DMS79 treated with DMSO at 0.1 percent for 48 hours (cell line): ENCODE data around the gene FOXI1.
"Not testable (repeated sequence)": the region's sequence is repeated elsewhere in the genome, so short reads cannot be mapped to it uniquely, and the experiment has no call there.

Source experiments
- DNase-seq: peaks from one replicate; lab custom pipeline; 2025; lab: John Stamatoyannopoulos, UW

The FOXI1 gene

DNA sequence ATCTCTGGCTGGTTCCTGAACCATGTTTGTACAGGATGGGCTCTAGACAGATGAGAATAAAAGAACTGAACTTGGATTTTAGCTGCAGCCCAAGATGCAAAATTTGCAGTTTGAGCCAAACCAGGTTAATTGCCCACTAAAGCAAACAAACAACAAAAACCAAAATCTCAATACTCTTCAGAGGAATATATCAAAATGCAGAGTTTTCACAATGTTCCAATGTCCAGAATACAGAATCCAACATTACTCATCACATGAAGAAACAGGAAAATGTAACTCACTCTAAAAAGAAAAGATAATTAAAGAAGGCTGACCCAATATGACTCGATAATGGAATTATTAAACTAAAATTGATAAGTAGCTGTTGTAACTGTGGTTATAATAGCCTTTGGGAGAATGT, 20.4 kb downstream of the FOXI1 start:
- DNase-seq = no peak

DNA sequence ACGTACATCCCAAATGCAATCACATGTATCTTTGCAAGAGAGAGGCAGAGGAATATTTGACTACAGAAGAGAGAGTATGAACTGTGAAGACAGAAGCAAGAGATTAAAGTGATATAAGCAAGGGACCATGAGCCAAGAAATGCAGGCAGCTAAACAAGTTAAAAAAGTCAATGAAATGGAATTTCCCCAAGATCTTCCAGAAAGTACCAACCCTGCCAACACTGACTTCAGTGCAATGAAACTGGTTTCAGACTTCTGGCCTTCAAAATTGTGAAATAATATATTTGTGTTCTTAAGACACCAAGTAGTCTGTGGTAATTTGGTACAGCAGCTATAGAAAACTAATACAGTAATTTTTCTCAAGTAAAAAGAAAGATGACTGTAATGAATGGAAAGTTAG, 20.9 kb downstream of the FOXI1 start:
- DNase-seq = no peak

- DNase-seq = no peak
These were observed 25.5 kb downstream of the FOXI1 start for GRCh38 chr5:170131235-170131634.

GRCh38 chr5:170132269-170132975, 26.7 kb downstream of the FOXI1 start:
- no peak for DNase-seq

DNA sequence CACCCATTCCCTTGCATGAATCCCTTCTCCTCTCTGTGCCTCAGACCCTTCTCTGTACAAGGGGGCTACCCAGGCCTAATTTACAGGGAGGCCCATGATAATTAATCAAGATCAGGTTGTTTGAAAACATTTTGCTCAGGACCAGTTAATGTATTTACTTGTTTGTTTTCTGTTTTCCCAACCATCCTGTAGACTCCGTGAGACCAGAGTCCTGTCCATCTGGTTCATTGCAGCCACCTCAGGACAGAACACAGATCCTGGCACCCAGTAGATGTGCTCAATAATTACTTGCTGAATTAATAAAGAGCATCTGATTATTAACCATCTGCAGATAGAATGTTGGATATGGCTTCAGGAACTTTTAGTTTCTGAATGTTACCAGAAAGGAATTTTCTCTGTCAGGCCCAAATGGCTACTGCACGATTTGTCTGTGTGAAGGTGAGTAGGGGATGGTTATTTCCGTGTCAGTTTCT, 27.3 kb downstream of the FOXI1 start:
- no peak for DNase-seq

- DNase-seq = no peak
These were observed 30.2 kb downstream of the FOXI1 start for GRCh38 chr5:170135796-170136490.

DNA sequence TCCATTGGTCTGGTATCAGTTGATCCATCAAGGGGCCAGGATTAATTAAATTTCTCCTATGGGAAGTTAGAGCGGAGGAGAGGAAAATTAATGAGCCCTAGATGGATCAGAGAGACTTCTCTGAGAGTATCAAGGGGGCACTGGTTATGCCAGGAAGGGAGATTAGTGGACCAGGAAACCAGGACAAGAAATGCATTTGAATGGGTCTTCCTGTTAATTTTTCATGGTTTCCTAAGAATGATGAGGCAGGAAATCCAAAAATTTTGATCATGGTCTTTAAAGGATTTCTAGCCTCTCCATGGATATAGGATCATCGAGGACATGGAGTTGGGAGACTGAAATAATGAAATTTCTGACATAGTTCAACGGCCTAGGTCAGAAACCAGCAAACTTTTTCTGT, 30.8 kb downstream of the FOXI1 start:
- DNase-seq = no peak

- no peak for DNase-seq
These were observed 32.1 kb downstream of the FOXI1 start for GRCh38 chr5:170137694-170138214.

- DNase-seq = no peak
These were observed 32.6 kb downstream of the FOXI1 start for GRCh38 chr5:170138273-170138672.

GRCh38 chr5:170139786-170140335, 34.2 kb downstream of the FOXI1 start:
- no peak for DNase-seq

DNA sequence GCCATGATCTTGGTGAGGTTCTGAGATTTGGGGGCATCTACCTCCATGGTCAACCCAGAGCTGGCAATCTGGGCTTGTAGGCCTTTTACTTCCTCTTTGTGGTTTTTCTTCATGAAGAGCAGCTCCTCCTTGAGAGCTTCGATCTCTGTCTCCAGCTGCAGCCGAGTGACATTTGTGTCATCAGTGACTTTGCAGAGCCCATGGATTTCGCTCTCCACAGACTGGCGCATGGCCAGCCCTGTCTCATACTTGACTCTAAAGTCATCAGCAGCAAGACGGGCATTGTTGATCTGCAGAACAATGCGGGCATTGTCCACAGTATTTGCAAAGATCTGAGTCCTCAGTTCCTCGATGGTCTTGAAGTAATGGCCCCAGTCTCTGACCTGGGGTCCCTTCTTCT, 35.5 kb downstream of the FOXI1 start:
- DNase-seq = not testable (repeated sequence)

DNA sequence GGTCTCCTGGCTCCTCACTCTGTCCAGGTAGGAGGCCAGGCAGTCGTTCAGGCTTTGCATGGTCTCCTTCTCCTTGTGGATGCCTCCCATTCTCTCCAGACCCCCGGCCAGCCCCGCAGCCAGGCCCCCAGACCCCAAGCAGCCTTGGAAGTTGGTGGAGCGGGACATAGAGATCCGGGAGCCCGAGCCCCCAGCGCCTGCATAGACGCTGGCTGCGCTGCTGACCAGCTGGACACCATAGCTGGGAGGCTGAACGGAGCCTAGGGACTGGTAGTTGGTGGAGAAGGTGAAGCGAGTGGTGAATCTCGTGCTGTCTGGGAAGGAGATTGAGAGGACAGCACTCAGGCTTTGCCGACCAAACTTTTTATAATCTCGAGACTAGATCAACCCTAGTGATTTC, 35.9 kb downstream of the FOXI1 start:
- no peak for DNase-seq

DNA sequence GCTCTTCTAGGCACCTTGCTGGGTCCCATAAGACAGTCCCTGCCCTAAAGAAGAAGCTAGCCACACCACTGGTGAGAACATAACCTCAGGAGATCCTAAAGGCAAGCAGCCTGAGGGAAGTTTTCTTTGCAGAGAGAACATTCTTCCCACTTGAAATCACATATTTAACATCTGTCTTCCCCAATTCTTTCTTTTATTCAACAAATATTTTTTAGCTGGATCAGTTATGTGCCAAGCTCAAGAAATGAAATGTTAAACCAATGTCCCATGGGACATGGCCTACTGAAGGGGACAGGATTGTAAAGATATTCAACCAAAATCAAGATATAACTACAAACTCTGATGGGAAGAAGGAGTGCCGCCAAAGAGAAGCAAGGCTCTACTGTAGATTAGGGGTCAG, 36.5 kb downstream of the FOXI1 start:
- no peak for DNase-seq

DNA sequence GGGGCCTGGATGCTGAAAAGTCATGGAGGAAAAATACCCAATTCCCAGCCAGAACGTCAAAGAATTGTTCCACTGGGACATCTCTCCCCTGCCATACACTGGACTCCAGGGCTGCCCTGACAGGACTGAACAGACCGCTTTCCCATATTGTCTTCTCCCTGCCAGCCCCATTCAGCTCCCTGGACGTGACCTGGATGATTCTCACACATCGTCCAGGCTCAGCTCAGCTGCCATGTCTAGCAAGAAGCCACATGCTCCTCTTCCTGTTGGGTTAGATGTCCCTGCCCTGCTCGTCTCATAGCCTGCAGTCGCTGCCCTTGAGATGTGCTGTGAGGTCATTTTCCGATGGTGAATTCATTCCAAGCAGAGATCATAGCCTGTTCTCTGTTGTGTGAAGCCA, 37.4 kb downstream of the FOXI1 start:
- no peak for DNase-seq

DNA sequence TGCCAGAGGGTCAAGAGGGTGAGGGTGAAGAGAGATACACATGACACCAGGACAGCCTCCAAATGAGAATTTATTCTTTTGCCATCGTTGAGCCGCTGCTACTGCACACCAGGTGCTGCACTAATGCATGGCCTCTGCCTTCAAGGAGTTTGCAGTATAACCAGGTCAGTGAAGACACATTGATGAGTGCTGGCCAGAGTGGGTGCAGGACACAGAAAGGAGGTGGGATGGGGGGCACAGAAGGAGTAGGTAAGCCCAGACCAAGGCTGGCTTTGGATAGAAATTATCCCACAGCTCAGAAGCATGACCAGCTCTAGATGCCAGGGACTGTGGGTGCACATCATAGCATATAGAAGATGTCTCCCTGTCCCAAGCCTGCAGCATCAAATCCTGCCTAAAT, 38.0 kb downstream of the FOXI1 start:
- DNase-seq = no peak

GRCh38 chr5:170144286-170145023, 38.8 kb downstream of the FOXI1 start:
- no peak for DNase-seq

DNA sequence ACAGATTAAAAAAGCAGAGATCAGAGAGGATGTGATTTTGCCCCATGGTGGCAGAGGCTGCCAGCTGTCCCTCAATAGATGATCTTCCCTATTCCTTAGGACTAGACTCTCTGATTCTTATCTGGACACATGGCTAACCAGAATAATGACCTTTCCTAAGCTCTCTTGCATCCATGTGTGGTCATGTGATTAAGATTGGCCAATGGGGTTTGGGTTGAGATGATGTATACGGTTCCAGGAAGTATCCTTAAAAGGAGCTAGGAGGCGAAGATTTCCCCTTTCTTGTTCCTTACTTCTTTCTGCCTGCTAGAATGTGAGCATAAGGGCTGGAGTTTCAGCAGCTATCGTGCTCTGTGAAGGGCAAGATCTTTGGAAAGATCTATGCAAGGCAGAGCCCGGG, 39.8 kb downstream of the FOXI1 start:
- no peak for DNase-seq

- no peak for DNase-seq
These were observed 41.5 kb downstream of the FOXI1 start for GRCh38 chr5:170147051-170147752.

DNA sequence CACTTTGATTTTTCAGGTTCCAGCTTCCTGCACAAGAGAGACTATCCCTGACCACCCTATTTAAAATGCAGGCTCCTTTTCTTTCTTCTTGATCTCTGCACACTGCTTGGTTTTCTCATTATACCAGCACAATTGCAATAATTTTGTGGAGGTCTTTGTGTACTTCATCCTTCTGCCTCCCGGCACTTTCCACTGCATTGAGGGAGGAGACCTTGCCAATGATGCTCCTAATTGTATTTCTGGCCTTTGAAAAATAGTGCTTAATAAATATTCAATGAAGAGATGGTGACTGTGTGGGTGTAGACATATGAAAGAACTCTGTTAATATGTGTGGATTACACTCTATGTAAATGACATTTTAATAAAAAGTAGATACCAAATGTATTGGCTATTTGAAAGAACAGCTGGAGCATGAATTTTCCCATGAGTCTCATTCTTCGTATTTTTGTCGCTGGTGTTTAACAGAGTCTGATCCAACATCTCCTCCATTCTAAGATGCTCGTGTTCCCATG, 42.1 kb downstream of the FOXI1 start:
- no peak for DNase-seq

GRCh38 chr5:170148430-170149205, 42.9 kb downstream of the FOXI1 start:
- no peak for DNase-seq

GRCh38 chr5:170149206-170149515, 43.5 kb downstream of the FOXI1 start:
- no peak for DNase-seq
